ENCODE data around the gene SLC5A11. TPM values are rescaled to one million over a fixed set of nuclear protein-coding genes. Genes with fewer than 3 reads are reported as not detected.

SLC5A11 gene
- total RNA-seq, 4 donors from 2014 or later = 0.33 to 0.66 TPM; not detected in 2

DNA sequence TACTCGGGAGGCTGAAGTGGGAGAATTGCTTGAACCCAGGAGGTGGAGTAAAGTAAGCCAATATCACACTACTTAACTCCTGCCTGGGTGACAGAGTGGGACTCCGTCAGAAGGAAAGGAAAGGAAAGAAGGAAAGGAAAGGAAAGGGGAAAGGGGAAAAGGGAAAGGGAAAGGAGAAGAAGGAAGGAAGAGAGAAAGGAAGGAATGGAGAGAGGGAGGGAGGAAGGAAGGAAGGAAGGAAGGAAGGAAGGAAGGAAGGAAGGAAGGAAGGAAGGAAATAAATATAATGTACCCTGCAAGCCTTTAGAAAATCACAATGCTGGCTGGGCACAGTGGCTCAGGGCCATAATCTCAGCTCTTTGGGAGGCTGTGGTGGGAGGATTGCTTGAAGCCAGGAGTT lies 27.3 kb downstream of the SLC5A11 start:
- TF ChIP-seq CTCF (IDR thresholded peaks at IDR 0.05; ENCODE audit: low read depth) = no peak

GRCh38 chr16:24875466-24875865 lies 29.7 kb downstream of the SLC5A11 start:
- no peak for TF ChIP-seq CTCF (IDR thresholded peaks at IDR 0.05; ENCODE audit: low read depth)

DNA sequence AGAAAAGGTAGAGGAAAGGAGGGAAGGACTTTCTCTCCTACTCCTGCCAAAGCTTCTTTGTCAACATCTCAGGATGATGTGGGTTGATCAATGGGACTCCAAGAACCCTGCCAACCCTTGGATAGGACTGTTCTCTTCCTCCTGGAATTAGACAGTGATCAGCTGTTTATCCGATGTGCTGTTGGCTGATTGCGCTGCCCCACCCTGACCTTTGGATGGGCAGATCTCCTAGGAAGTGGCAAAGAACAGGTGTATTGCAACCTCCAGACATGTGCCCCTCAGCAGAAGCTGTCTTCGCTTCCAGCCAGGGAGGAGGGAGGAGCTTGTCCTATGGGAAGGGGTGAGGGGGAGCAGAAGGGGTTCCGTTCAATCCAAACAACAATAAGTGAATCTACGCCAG lies 30.5 kb downstream of the SLC5A11 start:
- no peak for TF ChIP-seq CTCF (IDR thresholded peaks at IDR 0.05; ENCODE audit: low read depth)

- TF ChIP-seq CTCF (IDR thresholded peaks at IDR 0.05; ENCODE audit: low read depth) = no peak
These were observed 33.9 kb downstream of the SLC5A11 start for GRCh38 chr16:24879684-24880083.

DNA sequence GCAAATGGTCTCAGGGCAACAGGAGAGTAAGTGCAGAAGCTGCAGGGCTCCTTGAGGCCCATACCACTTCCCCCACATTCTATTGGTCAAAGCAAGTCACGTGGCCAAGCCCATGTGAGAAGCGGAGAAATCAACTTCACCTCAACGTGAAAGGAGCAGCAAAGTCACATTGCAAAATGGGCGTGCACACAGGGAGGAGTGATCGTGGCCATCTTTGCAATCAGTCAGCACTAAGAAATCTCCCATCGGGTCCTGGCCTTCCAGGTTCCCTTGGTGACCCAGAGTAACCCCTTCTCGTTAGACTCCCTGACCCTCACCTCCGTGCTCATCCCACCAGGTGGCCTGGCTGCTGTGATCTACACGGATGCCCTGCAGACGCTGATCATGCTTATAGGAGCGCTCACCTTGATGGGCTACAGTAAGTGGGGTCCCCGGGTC lies 38.0 kb downstream of the SLC5A11 start:
- no peak for TF ChIP-seq CTCF (IDR thresholded peaks at IDR 0.05; ENCODE audit: low read depth)

DNA sequence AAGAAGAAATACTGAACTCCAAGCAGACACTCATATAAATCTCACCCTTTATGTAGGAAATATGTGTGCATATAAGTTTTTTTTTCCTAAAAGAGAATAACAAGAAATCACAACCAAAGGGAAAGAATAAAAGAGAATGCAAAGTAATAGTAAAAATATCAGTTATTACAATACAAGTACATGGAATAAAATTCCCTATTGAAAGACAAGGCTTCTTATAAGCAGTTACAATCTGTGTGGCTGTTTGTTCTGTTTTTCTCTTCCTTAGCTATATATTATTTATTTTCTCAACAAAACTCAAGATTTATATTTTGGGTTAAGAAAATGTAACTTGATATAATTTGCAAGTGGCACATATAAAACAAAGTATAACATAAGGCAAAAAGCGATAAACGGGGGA lies 41.7 kb downstream of the SLC5A11 start:
- TF ChIP-seq CTCF (IDR thresholded peaks at IDR 0.05; ENCODE audit: low read depth) = no peak

GRCh38 chr16:24890746-24891145 lies 45.0 kb downstream of the SLC5A11 start:
- TF ChIP-seq CTCF (IDR thresholded peaks at IDR 0.05; ENCODE audit: low read depth) = no peak
